ENCODE measurements around the gene ACTR3. TPM values are rescaled to one million over a fixed set of nuclear protein-coding genes. Genes with fewer than 3 reads are reported as not detected.

The ACTR3 gene
- total and polyA plus RNA-seq, 10 of the 15 experiments (the other 5 are each of a cell fraction or from before 2014, with no cell fraction given), result 79.1 to 616 (median 471) TPM

DNA sequence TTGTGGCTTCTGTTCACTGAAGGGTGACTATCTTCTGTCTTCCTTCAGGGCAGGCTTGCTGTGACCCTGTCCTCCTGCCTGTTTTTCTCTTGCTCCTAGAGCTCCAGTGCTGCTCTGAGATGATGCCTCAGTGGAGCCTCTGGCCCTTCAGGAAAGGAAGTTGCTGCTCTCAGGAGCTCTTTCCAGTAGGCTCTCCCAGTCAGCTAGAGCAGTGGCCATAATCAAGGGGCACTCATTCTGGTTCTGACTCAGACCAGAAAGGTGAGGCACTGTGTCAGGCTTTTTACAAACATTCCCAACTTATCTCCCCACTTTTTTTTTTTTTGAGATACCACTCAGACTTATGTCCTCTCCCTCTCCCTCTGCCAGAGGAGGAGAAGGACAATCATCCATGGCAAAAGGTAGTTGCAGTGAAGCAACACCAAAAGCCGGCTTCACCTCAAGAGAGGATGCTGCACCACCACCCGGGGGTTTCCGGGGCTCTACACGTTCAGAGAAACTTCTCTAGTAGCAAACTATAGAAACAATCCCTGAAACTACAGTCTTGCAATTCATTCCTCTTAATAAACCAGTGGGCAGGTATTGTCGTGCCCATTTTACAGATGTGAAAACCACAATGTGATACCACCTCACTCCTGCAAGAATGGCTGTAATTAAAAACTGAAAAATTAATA, 115.4 kb downstream of the ACTR3 start:
- ChIA-PET POLR2A (no interaction called here), SMC1A (ENCODE audit: uncharacterized antibody, unreplicated experiment) (interaction anchor here (1.2 kb wide), 1 partner anchor 200 kb away, joined by 3 read pairs; no protein-coding TSS in a partner anchor), CTCF (no interaction called here), RAD21 (ENCODE audit: unreplicated experiment) (no interaction called here)
- ATAC-seq (peak; percentile 91), DNase-seq (ENCODE audit: low read depth, low spot score) (no peak), FAIRE-seq (no peak)
- Histone ChIP-seq H4K20me1 (ENCODE audit: control insufficient read depth, insufficient read depth) (no peaks in the 10 kb centered on the region), H3K4me3 (no peak overlapping the region), H3K4me2 (ENCODE audit: control insufficient read depth, insufficient read depth) (no peak overlapping the region), H3K9ac (ENCODE audit: control insufficient read depth, insufficient read depth, low read length) (no peak overlapping the region), H3K9me3 (replicated peaks; ENCODE audit: control insufficient read depth, insufficient read depth, low read length) (no peaks in the 10 kb centered on the region), H3K27ac (ENCODE audit: control insufficient read depth, insufficient read depth) (no peak overlapping the region), H3K79me2 (ENCODE audit: control insufficient read depth, insufficient read depth, low read length) (no peaks in the 10 kb centered on the region), H3K27me3 (replicated peaks in 1 of 2; ENCODE audit: control insufficient read depth in 2 of 2, insufficient read depth in 2 of 2, low read length in 1 of 2) (peaks cover 0 to under 1% of the 10 kb centered on the region in 2 experiments; a peak in 2 of 4 replicates), H3K4me1 (ENCODE audit: control insufficient read depth, insufficient read depth, low read length) (peaks cover 6% of the 10 kb centered on the region; the same call in 1 of the 2 replicates), H2AFZ (ENCODE audit: control insufficient read depth, low read depth, low read length) (no peak overlapping the region), H3K36me3 (ENCODE audit: control insufficient read depth in 2 of 2, insufficient read depth in 2 of 2, low read length in 1 of 2) (no peaks in the 10 kb centered on the region)
- no TSS peak for BruUV-seq (replicated peaks)
- in situ Hi-C loops (cut with MboI), result no loop called here
- intact Hi-C loops (cut with micrococcal nuclease; ENCODE audit: unreplicated experiment), result no loop called here
- 0% methylated on average over 5 of the region's 5 CpGs for WGBS (ENCODE audit: insufficient coverage, insufficient replicate concordance, low lambda C conversion rate, missing lambda C conversion rate)
- TF ChIP-seq, protein P1, sequence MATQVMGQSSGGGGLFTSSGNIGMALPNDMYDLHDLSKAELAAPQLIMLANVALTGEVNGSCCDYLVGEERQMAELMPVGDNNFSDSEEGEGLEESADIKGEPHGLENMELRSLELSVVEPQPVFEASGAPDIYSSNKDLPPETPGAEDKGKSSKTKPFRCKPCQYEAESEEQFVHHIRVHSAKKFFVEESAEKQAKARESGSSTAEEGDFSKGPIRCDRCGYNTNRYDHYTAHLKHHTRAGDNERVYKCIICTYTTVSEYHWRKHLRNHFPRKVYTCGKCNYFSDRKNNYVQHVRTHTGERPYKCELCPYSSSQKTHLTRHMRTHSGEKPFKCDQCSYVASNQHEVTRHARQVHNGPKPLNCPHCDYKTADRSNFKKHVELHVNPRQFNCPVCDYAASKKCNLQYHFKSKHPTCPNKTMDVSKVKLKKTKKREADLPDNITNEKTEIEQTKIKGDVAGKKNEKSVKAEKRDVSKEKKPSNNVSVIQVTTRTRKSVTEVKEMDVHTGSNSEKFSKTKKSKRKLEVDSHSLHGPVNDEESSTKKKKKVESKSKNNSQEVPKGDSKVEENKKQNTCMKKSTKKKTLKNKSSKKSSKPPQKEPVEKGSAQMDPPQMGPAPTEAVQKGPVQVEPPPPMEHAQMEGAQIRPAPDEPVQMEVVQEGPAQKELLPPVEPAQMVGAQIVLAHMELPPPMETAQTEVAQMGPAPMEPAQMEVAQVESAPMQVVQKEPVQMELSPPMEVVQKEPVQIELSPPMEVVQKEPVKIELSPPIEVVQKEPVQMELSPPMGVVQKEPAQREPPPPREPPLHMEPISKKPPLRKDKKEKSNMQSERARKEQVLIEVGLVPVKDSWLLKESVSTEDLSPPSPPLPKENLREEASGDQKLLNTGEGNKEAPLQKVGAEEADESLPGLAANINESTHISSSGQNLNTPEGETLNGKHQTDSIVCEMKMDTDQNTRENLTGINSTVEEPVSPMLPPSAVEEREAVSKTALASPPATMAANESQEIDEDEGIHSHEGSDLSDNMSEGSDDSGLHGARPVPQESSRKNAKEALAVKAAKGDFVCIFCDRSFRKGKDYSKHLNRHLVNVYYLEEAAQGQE (IDR thresholded peaks at IDR 0.05; ENCODE audit: low read depth, low read length), result no peak
- TF ChIP-seq, protein P2, sequence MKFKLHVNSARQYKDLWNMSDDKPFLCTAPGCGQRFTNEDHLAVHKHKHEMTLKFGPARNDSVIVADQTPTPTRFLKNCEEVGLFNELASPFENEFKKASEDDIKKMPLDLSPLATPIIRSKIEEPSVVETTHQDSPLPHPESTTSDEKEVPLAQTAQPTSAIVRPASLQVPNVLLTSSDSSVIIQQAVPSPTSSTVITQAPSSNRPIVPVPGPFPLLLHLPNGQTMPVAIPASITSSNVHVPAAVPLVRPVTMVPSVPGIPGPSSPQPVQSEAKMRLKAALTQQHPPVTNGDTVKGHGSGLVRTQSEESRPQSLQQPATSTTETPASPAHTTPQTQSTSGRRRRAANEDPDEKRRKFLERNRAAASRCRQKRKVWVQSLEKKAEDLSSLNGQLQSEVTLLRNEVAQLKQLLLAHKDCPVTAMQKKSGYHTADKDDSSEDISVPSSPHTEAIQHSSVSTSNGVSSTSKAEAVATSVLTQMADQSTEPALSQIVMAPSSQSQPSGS (IDR thresholded peaks at IDR 0.05; ENCODE audit: low read length), result no peak
- TF ChIP-seq EED (IDR thresholded peaks at IDR 0.05; ENCODE audit: low read depth) (no peak), ETV6 (conservative IDR thresholded peaks at IDR 0.05 in 1 of 2, IDR thresholded peaks at IDR 0.05 in 1 of 2; ENCODE audit: borderline replicate concordance in 1 of 2, low read depth in 1 of 2) (no peak), IKZF1 (conservative IDR thresholded peaks at IDR 0.05) (no peak), MTA3 (IDR thresholded peaks at IDR 0.05; ENCODE audit: borderline replicate concordance, low read length) (no peak)
- TF ChIP-seq, protein P3, sequence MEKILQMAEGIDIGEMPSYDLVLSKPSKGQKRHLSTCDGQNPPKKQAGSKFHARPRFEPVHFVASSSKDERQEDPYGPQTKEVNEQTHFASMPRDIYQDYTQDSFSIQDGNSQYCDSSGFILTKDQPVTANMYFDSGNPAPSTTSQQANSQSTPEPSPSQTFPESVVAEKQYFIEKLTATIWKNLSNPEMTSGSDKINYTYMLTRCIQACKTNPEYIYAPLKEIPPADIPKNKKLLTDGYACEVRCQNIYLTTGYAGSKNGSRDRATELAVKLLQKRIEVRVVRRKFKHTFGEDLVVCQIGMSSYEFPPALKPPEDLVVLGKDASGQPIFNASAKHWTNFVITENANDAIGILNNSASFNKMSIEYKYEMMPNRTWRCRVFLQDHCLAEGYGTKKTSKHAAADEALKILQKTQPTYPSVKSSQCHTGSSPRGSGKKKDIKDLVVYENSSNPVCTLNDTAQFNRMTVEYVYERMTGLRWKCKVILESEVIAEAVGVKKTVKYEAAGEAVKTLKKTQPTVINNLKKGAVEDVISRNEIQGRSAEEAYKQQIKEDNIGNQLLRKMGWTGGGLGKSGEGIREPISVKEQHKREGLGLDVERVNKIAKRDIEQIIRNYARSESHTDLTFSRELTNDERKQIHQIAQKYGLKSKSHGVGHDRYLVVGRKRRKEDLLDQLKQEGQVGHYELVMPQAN (conservative IDR thresholded peaks at IDR 0.05), result no peak
- TF ChIP-seq, protein P4, sequence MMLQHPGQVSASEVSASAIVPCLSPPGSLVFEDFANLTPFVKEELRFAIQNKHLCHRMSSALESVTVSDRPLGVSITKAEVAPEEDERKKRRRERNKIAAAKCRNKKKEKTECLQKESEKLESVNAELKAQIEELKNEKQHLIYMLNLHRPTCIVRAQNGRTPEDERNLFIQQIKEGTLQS (IDR thresholded peaks at IDR 0.05; ENCODE audit: borderline replicate concordance, extremely low read depth, low read depth, low read length), result no peak
- TF ChIP-seq, protein P5, sequence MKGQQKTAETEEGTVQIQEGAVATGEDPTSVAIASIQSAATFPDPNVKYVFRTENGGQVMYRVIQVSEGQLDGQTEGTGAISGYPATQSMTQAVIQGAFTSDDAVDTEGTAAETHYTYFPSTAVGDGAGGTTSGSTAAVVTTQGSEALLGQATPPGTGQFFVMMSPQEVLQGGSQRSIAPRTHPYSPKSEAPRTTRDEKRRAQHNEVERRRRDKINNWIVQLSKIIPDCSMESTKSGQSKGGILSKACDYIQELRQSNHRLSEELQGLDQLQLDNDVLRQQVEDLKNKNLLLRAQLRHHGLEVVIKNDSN (IDR thresholded peaks at IDR 0.05; ENCODE audit: borderline replicate concordance, extremely low read length, insufficient read depth, low read depth, low read length), result no peak
- TF ChIP-seq, protein P6, sequence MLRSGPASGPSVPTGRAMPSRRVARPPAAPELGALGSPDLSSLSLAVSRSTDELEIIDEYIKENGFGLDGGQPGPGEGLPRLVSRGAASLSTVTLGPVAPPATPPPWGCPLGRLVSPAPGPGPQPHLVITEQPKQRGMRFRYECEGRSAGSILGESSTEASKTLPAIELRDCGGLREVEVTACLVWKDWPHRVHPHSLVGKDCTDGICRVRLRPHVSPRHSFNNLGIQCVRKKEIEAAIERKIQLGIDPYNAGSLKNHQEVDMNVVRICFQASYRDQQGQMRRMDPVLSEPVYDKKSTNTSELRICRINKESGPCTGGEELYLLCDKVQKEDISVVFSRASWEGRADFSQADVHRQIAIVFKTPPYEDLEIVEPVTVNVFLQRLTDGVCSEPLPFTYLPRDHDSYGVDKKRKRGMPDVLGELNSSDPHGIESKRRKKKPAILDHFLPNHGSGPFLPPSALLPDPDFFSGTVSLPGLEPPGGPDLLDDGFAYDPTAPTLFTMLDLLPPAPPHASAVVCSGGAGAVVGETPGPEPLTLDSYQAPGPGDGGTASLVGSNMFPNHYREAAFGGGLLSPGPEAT (IDR thresholded peaks at IDR 0.05; ENCODE audit: low read depth), result 0 out of 2 replicates have a peak, but pooled peaks have one; percentile 34
